Measurements from ENCODE around the gene ANKRD44. TPM values are rescaled to one million over a fixed set of nuclear protein-coding genes. Genes with fewer than 3 reads are reported as not detected.

ANKRD44 gene
- total and polyA plus RNA-seq, 2 of the 8 experiments (the other 6 are each of a cell fraction or from before 2014, with no cell fraction given) = 1.2 to 1.3 TPM

- Histone ChIP-seq H2BK20ac (ENCODE audit: low read length) (no peak overlapping the region), H4K20me1 (replicated peaks in 1 of 2; ENCODE audit: control insufficient read depth in 1 of 2, insufficient read depth in 2 of 2, low read length in 2 of 2) (no peaks in the 10 kb centered on the region), H3K36me3 (ENCODE audit: control insufficient read depth in 2 of 4, insufficient read depth in 4 of 4, low read length in 3 of 4) (no peaks in the 10 kb centered on the region), H3K4me1 (replicated peaks in 1 of 4; ENCODE audit: control insufficient read depth in 3 of 4, insufficient read depth in 4 of 4, low read length in 3 of 4) (no peaks in the 10 kb centered on the region), H3K79me2 (ENCODE audit: control insufficient read depth in 1 of 2, insufficient read depth in 2 of 2, low read length in 2 of 2) (no peaks in the 10 kb centered on the region), H2BK120ac (replicated peaks; ENCODE audit: low read depth, low read length) (no peak overlapping the region), H3K23ac (ENCODE audit: insufficient read length) (no peak overlapping the region), H2BK15ac (ENCODE audit: low read length) (no peak overlapping the region), H2BK12ac (ENCODE audit: low read depth, low read length) (no peak overlapping the region), H2AFZ (ENCODE audit: low read length) (no peak overlapping the region; the same call in 1 of the 2 replicates), H3K23me2 (ENCODE audit: low read depth, low read length) (no peaks in the 10 kb centered on the region; the same call in 1 of the 2 replicates), H3K27ac (ENCODE audit: low read depth, low read length) (no peak overlapping the region), H4K91ac (replicated peaks; ENCODE audit: insufficient read length, low read length) (no peak overlapping the region), H3K27me3 (replicated peaks in 1 of 4; ENCODE audit: control insufficient read depth in 3 of 4, extremely low read depth in 1 of 4, insufficient read depth in 3 of 4, low read length in 3 of 4) (no peaks in the 10 kb centered on the region), H3K9me3 (ENCODE audit: insufficient read depth in 2 of 2, low read depth in 1 of 2, low read length in 1 of 2) (no peaks in the 10 kb centered on the region), H3K4ac (replicated peaks; ENCODE audit: insufficient read length, low read depth, low read length) (no peak overlapping the region), H2AK5ac (ENCODE audit: low read depth, low read length) (no peak overlapping the region), H3K4me3 (ENCODE audit: extremely low read depth in 1 of 4, insufficient read depth in 2 of 4, low read depth in 3 of 4, low read length in 4 of 4) (no peak overlapping the region), H3K9ac (replicated peaks in 1 of 4; ENCODE audit: extremely low read depth in 1 of 4, low read depth in 3 of 4, low read length in 3 of 4) (no peak overlapping the region), H3K79me1 (ENCODE audit: low read depth, low read length) (no peaks in the 10 kb centered on the region), H4K5ac (ENCODE audit: insufficient read length, low read depth, low read length) (no peak overlapping the region), H3K4me2 (ENCODE audit: insufficient read depth in 1 of 2, low read depth in 2 of 2, low read length in 2 of 2) (no peak overlapping the region), H4K8ac (ENCODE audit: extremely low read depth, insufficient read depth, low read length) (no peak overlapping the region), H3K56ac (replicated peaks; ENCODE audit: insufficient read length, low read depth, low read length) (no peak overlapping the region), H2BK5ac (ENCODE audit: low read depth, low read length) (no peak overlapping the region), H3K18ac (ENCODE audit: extremely low read depth, low read length) (no peak overlapping the region), H3K14ac (ENCODE audit: insufficient read length) (no peak overlapping the region)
- FAIRE-seq (no peak), DNase-seq (ENCODE audit: low read depth in 1 of 2, low spot score in 2 of 2) (no peak)
- ChIA-PET CTCF (ENCODE audit: partially characterized antibody) (interaction anchor here (1.0 kb wide), 1 partner anchor 10 kb away, joined by 4 read pairs; no protein-coding TSS in a partner anchor), POLR2A (ENCODE audit: partially characterized antibody) (no interaction called here)
- 86% methylated on average over 2 of the region's 2 CpGs; no CpG with 5 or more reads in 1 of the 2 experiments for WGBS, 2 experiments (ENCODE audit: extremely low coverage in 1 of 2, insufficient coverage in 1 of 2, insufficient read length in 1 of 2, insufficient replicate concordance in 2 of 2, low coverage in 1 of 2, low lambda C conversion rate in 2 of 2, missing lambda C conversion rate in 1 of 2)
- TF ChIP-seq TAF7 (optimal IDR thresholded peaks at IDR 0.05; ENCODE audit: borderline replicate concordance, low read depth, low read length) (no peak), RFX5 (IDR thresholded peaks at IDR 0.05; ENCODE audit: borderline replicate concordance, low read depth, low read length) (no peak), RAD21 (IDR thresholded peaks at IDR 0.05 in 1 of 2, conservative IDR thresholded peaks at IDR 0.05 in 1 of 2; ENCODE audit: low read depth in 2 of 2, low read length in 2 of 2) (peak; percentile 36 to 48), SIRT6 (IDR thresholded peaks at IDR 0.05; ENCODE audit: low read length) (no peak), MAFK (IDR thresholded peaks at IDR 0.05; ENCODE audit: low read depth, low read length) (peak; percentile 53; the same call in 1 of the 2 replicates), CTCF (IDR thresholded peaks at IDR 0.05; ENCODE audit: control extremely low read depth in 1 of 3, insufficient read depth in 1 of 3, low read depth in 1 of 3, low read length in 3 of 3) (peak in 2 of 3 experiments; percentile 3 to 22; a peak in 2 of 4 replicates)
Measured at GRCh38 chr2:197037863-197038398, 272.6 kb downstream of the ANKRD44 start.

Data from H1 (cell line).